GM18507 (cell line): ENCODE measurements around the gene CCL19.

ENCODE experiments used
- DNase-seq: peaks from one replicate; pipeline ENCODE4 v3.0.0; 2011; ENCODE audit warnings: low read depth; ENCODE audit not compliant: insufficient read length; ENCODE audit errors: extremely low spot score
- FAIRE-seq: peaks from 2 replicates; lab custom pipeline; 2011; peaks lifted over from hg19 to GRCh38; lab: Jason Lieb, UNC

Gene CCL19

DNA sequence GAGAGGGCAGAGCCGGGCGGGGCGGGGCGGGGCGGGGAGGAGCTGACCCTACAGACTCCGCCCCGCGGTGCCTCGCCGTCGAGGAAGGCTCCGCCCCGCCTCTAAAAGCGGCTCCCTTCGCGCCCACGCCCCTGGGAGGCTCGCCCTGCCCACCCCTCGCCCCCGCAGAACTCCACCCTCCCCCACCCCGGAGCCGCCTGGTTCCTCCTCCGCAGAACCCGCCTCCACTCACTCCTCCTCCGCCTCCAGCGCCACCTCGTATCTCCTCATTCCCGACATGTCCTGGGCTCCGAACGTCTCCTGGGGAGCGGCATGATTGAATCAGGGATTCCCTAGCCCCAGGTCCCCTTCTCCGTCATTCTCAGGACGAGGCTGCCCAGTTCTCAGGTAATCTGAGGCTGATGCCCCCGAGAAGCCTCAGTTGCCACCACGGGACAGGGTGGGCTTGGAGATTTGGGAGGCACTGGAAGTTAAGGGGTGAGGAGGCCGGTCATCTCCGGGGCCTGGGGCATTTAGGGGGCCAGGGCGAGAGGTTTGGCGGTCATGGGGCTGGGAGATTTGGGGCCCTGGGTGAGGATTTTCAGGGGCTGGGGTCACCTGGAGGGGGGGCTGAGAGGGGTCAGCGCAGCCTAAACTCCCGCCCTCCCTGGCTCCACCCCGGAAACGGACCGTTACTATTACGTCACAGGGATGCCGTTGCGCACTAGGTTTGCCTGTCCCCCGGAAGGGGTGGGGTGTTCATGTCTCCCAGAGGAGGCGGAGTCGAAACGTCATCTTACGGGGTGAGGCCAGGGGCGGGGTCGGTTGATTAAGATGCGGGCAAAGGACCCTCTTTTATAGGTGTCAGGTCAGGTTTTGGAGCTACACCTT lies 25.5 kb downstream of the CCL19 start:
- DNase-seq (peak; percentile 75), FAIRE-seq (peak; percentile 87)

DNA sequence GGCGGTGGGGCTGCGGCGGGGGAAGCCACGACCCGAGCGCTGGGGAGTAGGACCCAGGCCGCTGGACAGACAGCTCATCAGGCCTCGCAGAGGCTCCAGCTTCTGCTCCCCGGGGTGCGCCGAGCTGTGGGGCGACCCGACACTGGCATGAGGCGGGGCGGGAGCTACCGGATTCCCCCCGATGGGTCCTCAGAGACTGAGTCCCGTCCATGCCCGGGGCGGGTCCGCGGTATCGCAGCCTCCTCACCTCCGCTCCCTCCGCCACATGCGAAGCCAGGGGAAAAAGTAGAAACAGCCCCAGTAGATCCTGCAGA lies 26.1 kb downstream of the CCL19 start:
- no peak for FAIRE-seq
- no peak for DNase-seq

DNA sequence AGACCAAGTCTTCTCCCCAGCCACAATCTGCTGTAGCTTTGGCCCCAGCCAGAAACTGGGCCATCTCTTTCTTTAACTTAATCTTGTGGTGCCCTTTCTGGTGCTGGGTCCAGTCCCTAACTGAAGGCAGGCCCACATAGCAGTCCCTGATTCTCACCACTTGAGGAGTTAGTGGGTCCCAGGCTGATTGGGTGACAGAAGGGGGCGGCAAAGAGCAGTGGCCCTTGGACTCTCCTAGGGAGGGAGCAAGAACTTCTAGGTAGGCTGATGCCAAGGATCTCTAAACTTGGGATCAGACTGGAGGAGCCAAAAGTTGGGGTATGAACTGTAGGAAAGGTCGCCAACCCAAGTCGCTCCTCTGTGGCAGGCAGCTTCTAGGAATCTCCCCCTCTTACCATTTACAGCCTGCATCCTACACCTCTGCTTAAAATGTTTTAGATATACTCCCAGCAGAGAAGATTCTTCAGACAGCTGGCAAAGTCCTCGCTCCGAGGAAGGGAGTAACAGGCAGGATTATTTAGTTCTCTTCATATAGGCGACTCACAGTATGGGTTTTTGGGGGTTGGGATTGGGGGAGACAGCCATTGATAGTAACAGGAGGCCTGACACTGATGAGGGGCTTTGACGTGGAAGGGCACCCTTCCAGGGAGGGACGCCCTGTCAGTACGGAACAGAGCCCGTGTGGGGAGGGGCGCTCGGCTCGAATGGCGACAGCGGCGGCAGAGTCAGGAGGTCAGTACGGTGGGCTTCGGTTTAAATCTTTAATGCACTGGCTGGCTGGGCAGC lies 26.6 kb downstream of the CCL19 start:
- peak; percentile 79 for FAIRE-seq

DNA sequence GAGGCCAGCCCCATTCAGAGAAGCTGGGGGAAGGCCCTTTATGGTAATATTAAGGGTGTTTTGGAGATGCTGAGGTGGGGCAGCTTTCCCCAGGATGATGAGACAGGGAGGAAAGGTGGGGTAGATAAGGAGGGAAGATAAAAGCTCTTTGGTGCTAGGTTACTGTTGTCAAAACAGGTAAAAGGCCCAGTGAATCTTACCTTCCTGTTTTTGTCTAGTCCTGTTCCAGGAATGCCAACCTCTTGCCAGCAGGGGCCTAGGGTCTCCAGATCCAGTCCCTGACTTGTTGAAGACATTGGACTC lies 27.8 kb downstream of the CCL19 start:
- no peak for FAIRE-seq
- DNase-seq = no peak

More for the DNA sequence above, 26.6 kb downstream of the CCL19 start:
- DNase-seq = no peak

DNA sequence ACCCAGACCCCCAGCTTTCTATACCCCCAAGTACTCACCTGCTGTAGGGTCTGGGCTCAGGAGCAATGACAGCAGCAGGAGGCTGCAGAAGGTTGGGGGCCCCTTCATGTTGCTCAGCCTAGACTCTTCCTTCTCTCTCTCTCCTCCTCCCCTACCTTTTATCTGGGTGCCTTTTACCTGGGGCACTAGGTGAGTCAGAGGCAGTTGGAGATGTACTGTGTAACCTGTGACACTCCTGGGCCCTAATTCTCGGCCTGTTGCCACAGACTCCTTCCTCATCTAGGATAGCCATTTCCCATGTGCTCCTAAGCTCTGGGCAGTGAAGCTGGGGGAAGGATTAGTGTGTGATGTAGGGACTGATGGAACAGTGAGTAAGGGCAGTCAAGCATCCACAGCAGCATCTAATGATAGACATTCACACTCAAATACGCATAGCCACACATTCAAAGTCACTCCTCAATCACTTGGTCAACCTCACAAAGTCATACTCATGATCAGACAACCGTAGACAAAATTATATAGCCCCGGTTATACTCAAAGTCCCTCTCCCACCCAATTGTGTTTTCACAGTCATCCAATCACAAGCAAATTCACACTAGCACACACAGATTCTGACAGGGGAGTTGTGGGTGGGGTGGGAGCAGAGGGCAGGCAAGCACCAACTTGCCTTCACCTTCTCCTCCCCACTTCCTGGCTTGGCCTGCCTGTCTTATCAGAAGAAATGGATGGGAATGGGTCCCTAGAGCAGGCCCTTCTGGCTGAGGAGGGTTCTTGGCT lies 28.4 kb downstream of the CCL19 start, which contains the start of gene CCL27:
TSS of gene CCL27 (minus strand) at position 132 of the 777 bp plus-strand sequence. CDS start at position 108, 24 bp downstream.
- DNase-seq (no peak), FAIRE-seq (no peak)

DNA sequence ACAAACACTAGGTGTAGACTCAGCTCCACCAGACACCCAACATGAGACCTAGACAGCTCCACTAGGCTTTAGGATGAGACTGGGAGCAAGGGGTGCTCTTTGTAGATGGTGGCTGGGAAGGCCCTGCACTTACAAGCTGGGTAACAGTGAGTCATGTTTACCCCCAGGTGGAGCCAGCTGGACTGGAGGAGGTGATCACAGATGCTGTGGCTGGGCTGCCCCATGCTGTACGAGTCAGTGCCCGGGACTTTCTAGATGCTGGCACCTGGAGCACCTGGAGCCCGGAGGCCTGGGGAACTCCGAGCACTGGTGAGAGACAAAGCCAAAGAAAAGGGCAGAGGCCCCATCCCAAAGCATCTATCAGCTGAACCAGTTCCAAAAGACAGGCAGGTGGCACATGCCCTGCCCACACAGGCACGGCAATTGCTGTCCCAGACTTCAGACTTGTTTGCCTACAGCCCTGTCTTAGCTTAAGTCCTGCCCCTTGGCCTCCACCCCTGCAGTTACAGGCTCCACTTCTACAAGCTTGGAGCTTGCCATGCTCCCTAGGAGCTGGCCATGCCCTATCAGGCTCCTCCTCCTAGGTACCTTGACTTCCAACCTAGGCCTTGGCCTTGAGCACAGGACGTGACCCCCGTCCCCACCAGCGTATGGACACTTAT lies 31.4 kb downstream of the CCL19 start:
- FAIRE-seq (no peak), DNase-seq (no peak)

DNA sequence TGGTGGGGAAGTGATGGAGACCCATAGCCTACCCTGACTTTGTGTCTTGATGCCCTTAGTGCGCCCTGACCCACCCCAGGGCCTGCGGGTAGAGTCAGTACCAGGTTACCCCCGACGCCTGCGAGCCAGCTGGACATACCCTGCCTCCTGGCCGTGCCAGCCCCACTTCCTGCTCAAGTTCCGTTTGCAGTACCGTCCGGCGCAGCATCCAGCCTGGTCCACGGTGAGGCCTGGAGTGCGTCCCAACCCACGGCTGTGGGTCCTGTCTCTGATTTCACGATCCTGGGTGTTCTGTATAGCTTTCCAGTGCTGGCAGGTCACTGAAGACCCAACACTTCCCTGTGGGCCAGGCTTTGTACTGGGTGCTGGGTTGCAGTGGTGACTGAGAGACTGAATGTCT lies 32.6 kb downstream of the CCL19 start:
- DNase-seq (no peak), FAIRE-seq (no peak)

DNA sequence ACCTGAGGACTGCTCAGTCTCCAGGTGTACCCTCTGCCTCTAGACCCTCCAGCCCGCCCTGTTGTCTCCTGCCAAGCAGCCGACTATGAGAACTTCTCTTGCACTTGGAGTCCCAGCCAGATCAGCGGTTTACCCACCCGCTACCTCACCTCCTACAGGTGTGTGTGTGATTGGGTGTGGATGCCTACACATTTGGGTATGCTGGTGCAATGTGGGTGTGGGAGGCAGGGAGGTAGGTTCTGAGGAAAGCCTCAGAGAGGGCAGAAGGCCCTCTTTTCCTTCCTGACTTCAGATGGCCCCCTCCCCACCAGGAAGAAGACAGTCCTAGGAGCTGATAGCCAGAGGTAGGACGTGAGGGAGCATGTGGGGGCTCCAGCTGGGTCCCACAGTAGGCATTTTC lies 34.1 kb downstream of the CCL19 start:
- FAIRE-seq (no peak), DNase-seq (no peak)

DNA sequence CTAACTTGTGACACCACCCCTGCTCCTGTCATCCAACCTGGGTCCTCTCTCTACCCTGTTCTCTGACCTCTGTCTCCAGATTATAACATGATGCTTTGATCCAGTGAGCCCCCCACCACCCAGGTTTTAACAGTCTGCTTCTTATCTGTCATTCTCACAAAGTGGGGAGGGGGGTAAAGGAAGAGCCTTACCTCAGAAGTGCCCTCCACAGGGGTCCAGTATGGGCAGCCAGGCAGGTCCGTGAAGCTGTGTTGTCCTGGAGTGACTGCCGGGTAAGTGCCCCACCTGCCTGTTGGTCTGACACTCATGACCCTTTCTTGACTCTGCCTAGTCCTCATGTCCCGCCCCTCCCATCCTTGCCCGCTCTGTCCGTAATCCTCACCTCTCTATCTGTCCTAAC lies 35.7 kb downstream of the CCL19 start:
- DNase-seq (no peak), FAIRE-seq (no peak)

DNA sequence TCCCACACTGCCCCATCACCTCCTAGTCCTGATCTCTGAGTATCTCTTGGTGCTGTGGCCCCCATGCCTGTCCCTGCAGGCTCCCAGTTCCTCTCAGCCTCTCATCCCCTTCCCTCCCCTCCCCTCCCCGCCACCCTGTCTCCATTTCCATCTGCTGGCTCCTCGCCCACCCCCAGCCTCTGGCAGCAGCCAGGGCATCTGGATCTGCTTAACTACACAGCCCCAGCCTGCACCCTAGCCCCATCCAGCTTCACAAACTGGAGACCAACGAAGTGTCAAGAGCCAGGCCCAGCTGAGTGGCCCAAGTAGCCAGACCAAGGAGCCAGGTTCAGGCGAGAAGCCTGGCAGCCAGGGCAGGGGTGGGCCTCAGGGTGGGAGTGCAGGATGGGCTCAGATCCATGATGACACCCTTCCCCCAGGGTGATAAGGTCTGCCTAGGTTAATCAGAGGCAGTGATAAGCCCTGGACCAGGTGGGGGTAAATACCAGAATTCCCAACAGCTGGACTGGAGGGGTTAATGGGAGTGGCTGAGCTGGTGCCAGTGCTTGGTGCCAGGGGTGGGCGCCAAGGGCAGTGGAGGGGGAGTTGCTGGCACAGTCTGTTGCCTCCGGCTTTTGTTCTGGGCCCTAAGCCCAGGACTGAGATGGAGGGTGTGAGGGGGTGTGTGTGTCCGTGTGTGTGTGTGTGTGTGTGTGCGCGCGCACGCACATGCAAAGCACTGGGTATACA lies 36.6 kb downstream of the CCL19 start:
- FAIRE-seq (no peak), DNase-seq (no peak)

DNA sequence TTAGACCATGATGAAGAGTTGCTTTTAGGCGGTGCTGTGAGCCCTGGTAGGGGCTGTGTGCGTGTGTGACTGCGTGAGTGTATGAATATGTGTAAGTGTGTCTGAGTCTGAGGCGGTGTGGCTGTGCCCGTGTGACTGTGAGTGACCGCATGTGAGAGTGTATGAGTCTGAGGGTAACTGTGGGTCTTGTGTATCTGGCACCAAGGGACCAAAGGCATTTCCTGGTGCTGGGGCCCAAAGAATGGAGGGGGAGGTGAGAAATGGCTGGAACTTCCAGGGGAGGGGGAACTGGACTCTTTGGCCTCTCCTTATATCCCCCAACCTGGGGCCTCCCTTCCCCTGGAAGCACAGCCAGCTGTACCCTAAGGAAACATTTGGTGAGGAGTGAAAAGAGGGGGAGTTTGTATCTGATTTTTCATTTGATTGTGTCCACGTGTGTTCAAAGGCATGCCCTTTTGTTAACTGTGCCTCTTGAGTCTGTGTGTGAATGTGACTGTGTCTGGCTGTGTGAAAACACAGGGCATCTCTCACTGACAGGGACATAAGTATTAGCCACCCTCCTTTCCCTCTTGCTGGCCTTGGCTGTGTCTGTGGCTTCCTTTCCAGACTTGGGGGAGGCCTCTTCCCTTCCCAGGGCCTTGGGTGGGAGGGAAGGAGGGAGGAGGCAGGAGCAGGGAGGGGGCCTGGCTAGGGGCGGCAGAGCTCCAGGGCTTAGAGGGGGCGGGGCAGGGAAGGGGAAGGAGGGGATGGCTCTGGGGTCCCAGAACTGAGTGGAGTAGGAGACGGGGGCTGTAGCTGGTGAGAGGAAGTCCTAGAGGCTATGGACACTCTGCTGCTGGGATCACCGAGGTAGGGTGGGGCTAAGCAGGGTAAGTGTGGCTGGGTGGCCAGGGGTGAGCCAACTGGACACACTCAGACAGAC lies 37.7 kb downstream of the CCL19 start:
- no peak for DNase-seq
- no peak for FAIRE-seq

DNA sequence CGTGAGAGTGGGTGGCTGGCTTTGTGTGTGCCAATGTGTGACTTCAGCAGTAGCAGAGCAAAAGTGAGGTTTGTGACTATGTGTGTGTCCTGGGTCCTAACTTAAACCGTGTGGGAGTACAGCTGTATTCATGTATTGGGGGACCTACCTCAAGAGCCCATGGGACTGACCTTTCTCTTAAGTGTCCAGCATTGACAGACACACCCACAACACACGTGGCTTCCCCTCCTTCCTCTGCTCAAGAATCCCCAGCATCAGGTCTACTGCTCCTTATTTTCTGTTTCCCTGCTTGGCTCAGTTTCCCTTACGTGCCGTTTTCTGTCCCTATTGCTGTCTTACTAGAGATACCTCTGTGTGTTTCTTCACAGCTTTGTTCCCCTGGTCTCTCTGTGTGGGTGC lies 38.5 kb downstream of the CCL19 start:
- no peak for FAIRE-seq
- no peak for DNase-seq

DNA sequence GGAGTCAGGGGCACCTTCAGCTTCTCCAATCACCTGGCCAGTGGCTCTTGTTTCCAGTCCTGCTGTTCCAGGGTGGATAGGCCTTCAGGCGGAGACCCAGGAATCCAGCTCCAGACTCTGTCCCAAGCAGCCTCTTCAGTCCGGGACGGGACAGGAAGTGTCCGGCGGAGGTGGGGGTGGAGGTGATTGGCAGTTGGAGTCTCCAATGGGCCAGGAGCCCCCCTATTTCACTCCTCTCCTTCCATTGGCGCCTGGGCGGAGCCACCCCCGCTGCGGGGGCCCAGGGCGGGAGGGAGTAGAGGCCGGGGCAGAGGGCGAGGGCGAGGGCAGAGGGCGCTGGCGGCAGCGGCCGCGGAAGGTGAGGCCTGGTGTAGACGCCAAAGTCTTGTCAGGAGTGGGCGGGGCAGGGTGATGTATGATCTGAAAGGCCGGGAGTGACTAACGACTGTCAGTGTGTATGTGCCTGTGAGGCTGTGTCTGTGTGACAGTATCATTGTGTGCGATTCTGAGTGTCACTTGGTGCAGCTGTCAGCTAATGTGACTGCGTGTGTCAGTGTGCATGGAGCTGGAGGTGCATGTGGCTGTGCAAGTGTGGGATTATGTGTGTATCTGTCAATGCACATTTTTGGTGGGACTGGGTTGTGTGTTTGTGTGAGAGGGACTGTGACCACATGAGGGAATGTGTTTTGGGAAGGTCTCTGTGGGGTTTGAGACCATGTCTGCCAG lies 39.0 kb downstream of the CCL19 start, which contains the start of gene IL11RA:
TSS of gene IL11RA (plus strand) at position 310 of the 726 bp plus-strand sequence. CDS start 3,033 bp downstream, outside the sequence.
- DNase-seq = no peak
- FAIRE-seq = no peak

DNA sequence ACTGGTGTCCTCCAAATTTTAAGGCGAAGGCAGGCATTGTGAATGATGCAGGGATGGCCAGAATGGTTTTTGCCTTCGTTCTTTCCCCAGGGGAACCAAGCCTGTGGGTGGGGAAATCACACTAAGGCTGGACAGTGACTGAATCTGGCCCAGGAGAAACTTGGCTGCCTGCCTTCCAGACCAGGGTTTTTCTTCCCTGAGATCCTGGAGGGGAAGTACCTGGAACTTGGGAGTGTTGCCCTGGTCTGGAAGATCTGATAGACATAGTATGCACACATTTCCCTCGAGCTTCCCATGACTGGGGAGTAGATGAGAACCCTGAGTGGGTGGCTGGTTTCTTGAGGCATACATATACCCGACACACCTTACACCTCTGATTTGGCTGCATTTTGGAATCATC lies 39.8 kb downstream of the CCL19 start:
- DNase-seq = no peak
- no peak for FAIRE-seq

DNA sequence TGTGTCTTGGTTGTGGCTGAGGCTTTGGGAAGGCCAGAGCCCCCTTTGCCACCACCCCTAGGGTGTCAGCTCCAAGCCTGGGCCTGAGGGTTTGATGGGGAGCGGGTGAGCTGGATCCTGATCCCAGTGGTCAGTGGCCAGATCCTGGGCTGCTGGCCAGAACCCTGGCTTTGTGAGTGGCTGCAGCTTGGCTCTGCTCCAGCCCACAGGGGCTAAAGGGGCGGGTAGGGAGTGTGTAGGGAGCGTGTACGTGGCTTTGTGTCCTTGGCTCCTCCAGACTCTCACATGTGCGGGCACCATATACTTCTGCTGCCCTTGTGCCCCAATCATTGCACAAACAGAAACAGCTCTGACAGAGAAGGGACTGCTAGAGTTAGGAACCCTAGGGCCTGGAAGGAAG lies 40.3 kb downstream of the CCL19 start:
- DNase-seq (no peak), FAIRE-seq (no peak)

DNA sequence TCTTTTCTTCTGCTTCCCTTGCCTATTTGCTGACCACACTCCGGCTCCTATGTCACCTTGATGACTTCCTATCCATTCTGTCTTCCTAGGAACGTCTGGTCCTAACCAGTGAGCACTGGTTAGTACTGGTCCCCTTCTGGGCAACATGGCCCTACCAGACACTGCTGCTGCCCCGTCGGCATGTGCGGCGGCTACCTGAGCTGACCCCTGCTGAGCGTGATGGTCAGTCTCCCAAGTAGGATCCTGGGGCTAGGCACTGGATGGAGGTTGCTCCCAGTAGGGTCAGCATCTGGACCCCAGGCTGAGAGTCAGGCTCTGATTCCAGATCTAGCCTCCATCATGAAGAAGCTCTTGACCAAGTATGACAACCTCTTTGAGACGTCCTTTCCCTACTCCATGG lies 42.4 kb downstream of the CCL19 start:
- DNase-seq = no peak
- FAIRE-seq = no peak

DNA sequence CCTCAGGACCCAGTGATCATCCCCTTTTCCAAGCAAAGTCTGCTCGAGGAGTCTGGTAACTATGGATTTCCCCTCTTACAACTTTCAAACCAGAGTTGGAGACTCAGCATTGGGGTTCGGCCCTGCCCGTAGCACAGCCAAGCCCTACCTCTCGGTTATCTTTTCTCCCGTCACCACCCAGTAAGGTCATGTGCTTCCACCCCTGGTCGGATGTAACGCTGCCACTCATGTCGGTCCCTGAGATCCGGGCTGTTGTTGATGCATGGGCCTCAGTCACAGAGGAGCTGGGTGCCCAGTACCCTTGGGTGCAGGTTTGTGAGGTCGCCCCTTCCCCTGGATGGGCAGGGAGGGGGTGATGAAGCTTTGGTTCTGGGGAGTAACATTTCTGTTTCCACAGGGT lies 43.4 kb downstream of the CCL19 start:
- FAIRE-seq = no peak
- no peak for DNase-seq

DNA sequence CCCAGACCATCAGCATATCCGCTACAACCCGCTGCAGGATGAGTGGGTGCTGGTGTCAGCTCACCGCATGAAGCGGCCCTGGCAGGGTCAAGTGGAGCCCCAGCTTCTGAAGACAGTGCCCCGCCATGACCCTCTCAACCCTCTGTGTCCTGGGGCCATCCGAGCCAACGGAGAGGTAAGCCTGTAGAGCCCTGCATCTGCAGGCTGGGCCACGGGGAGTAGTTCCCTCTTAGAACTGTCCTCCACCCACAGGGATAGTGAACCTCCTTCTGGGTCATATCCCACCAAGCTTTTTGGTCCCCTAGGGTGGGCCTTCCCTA lies 44.0 kb downstream of the CCL19 start:
- no peak for FAIRE-seq

More for the DNA sequence above, 44.0 kb downstream of the CCL19 start:
- DNase-seq = no peak
